ENCODE results near the gene FLOT1.
"Not testable (repeated sequence)": the region's sequence is repeated elsewhere in the genome, so short reads cannot be mapped to it uniquely, and the experiment has no call there.

FLOT1 gene

DNA sequence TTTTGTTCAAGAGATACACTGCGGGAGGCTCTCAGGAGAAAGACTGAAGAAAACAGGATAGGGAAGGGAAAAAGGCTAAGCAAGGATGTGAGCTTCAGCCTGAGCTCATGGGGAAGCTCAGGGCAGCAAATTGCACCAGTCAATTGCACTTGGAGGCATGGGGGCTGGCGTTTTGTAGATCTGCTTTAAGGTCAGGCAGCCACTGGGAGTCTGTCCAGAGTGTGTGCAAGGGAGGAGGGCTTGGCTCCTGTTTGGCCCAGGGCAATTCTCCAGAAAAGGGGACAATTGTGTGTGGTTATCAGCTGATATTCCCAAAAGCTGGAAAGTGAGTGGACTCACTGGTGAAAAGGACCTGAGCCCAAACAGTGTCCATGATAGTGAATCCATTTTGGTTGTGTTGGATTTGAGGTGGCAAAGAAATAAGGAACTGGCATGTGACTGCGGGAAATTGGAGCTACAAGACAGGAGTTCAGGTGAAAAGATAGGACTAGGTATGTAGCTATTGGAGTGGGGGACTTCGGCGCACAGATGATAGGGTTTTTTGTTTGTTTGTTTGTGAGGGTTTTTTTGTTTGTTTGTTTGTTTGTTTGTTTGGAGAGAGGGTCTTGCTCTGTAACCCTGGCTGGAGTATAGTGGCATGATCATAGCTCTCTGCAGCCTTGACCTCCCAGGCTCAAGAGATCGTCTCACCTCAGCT is 24.1 kb upstream of the FLOT1 start:
- DNase-seq = no peak

DNA sequence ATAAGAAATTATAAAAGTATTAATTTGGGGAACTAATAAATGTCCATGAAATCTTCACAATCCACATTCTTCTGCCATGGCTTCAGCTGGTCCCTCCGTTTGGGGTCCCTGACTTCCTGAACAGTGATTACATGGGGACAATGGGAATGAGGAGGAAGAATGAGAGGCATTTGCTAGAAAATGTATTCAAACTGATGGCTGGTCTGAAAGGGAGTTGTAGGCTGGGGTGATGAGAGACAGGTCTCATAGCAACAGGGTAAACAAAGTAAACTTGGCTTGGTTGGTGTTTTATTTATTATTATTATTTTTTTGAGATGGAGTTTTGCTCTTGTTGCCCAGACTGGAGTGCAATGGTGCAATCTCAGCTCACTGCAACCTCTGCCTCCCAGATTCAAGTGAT is 23.0 kb upstream of the FLOT1 start:
- not testable (repeated sequence) for DNase-seq

GRCh38 chr6:30764490-30765043 is 22.1 kb upstream of the FLOT1 start:
- not testable (repeated sequence) for DNase-seq

- no peak for DNase-seq
Measured at GRCh38 chr6:30763618-30764489, 21.4 kb upstream of the FLOT1 start.

DNA sequence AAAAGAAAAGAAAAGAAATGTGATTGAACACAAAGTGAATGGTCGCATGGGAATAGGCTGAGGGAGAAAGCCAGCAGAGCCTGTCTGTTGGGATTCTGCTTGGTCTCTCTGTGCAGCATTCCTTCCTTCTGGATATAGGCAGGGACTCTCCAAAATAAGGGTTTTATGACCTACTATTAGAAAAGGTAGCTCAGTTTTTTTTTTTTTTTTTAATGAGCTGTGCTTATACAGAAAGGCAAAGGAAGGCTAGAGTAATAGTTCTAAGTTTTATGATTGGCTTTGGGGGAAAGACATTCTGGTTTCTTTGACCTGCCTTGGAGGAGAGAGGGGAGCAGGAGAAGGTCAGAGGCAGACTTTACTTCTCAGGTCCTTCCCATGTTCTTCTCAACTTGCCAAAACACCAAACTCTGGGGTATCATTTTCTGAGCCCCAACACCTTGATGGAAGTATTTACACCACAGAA is 20.7 kb upstream of the FLOT1 start:
- DNase-seq = no peak

DNA sequence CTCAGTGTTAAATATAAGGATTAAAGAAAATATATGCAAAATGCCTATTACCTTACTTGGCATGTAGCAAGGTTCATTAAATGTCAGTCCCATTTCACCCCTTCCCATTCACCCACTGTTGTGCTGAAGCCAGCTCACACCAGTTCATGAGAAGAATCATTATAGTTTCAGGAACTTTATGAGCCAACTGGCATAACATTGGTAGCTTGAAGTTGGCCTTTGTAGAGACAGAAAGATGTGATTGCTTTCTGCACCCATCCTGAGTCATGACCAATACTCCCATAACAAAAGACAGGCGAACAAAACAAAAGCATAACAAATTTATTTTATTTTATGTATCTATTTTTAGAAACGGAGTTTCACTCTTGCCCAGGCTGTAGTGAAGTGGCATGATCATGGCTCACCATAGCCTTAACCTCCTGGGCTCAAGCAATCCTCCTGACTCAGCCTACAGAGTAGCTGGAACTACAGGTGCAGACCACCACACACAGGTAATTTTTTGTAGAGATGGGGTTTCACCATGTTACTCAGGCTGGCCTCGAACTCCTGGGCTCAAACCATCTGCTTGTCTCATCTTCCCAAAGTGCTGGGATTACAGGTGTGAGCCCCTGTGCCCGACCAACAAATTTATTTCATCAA is 19.4 kb upstream of the FLOT1 start:
- DNase-seq = no peak

GRCh38 chr6:30760549-30760948 is 18.1 kb upstream of the FLOT1 start:
- DNase-seq = no peak

GRCh38 chr6:30759575-30760239 is 17.2 kb upstream of the FLOT1 start:
- no peak for DNase-seq

- no peak for DNase-seq
Measured at GRCh38 chr6:30757261-30757904, 14.9 kb upstream of the FLOT1 start.

DNA sequence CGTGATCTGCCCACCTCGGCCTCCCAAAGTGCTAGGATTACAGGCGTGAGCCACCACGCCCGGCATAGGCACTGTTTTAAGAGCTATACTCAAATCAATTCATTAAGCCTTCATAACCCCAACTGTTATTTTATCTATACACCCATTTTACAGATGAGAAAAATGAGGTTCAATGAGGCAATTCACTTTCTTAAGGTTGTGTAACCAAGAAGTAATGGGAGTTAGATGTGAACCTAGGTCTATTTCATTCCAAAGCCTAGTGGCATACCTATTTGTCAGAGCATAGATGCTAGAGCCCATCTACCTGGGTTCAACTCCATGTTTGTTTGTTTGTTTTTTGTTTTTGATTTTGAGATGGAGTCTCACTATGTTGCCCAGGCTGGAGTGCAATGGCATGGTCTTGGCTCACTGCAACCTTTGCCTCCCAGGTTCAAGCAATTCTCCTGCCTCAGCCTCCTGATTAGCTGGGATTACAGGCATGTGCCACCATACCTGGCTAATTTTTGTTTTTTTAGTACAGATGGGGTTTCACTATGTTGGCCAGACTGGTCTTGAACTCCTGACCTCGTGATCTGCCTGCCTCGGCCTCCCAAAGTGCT is 14.0 kb upstream of the FLOT1 start:
- not testable (repeated sequence) for DNase-seq

DNA sequence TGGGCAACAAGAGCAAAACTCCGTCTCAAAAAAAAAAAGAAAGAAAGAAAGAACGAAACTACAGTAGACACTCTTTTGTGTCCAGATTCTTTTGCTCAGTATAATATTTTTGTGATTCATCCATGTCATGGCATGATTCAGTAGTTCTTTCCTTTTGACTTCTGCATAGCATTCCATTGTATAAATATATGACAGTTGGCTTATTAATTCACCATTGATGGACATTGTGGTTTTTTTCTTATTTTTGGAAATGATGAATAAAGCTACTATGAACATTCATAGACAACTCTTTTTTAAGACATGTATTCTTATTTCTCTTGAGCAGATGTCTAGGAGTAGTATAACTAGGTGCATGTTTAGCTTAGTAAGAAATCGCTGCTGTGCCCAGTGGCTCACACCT is 12.1 kb upstream of the FLOT1 start:
- DNase-seq = no peak

DNA sequence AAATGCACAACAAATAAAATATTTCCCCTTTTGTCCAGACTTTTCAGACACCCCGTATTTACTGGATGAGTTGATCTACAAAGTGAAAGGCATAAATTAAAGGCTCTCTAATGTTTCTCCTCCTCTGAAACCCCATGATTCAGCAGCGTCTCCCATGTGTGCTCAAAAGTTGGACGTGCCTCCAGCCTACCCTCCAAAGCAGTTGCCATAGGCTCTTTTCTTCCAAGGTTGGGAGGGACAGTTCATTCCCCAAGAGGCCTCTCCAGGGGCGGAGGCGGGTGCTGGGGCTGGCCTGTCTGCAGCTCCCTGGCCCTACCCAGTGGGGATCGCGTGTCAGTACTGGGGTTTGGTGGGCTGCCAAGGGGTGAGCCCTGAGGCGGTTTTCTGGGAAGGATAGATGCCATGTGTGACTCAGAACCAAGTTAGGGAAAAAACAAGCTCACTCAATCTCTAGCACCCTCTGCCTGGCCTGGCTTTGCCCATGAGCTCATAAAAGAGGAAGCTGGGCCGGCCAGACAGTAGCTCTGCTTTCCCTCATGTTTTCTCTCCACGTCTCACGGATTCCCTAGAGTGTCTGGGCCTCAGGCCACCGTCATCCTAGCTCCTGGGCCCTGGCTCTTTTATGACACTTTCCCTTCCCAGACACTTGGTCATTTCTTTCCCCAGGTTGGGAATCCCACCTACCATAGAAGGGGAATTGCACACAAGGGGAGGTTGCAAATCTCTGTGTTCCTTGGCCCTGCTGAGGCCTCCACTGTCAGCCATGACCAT is 9.9 kb upstream of the FLOT1 start:
- no peak for DNase-seq

DNA sequence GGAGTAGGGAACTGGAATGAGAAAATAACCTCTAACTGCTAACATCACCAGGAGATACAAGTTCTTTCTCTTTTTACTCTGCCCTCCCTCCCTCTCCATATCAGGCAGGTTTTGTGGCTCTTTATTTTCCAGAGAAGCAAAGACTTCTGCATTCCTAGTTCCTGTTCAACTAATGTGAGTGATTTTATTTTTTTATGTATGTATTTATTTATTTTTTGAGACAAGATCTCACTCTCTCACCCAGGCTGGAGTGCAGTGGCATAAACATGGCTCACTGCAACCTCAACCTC is 7.8 kb upstream of the FLOT1 start:
- DNase-seq = no peak

- no peak for DNase-seq
Measured at GRCh38 chr6:30749554-30750378, 7.3 kb upstream of the FLOT1 start.

GRCh38 chr6:30748851-30749540 is 6.5 kb upstream of the FLOT1 start:
- no peak for DNase-seq

- DNase-seq = no peak
Measured at GRCh38 chr6:30747902-30748769, 5.6 kb upstream of the FLOT1 start.

- no peak for DNase-seq
Measured at GRCh38 chr6:30747300-30747687, 4.8 kb upstream of the FLOT1 start.

DNA sequence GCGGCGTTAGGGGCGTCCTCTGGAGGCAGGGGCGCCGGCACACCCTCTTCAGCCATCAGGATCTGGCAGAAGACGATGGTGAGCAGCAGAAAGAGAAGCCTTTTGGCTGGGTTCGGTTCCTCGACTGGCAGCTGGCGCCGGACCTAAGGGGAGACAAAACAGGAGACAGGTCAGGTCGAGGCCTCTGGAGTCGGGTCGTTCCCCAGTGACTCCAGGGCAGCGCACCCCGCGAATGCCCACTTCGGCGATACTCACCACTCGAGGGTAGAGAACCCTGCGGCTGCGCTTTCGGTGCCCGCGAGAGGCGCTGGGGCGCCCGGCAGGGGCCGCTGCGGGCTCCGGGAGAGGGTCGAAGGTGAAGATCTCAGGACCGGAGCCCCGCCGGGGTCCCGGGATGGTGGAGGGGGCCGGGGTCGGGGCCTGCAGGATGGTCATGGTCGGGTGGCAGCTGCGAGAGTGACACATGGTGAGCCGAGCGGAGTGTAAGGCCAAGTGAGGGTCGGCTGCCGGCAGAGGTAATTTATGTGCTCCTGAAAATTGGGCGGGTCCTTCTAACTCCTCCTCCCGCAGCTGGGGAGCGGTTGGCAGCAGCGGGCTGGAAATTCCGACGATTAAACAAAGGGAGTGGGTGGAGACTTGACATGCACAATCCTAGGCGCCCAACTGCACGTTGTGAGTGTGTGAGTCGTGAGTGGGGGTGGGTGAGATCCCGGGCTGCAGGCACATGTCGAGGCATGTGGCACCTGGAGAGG is 1.7 kb upstream of the FLOT1 start, which contains the start of gene IER3:
IER3 (minus strand) TSS at position 494 of the 752 bp plus-strand sequence; CDS start at position 465, 29 bp downstream.
- peak; percentile 87 for DNase-seq

All from CD4-positive, alpha-beta T cell treated with Interleukin-12 subunit alpha and Interleukin-12 subunit beta, for 1 hour (primary cell).